Measurements from ENCODE around the gene APOBR. TPM values are rescaled to one million over a fixed set of nuclear protein-coding genes. Genes with fewer than 3 reads are reported as not detected.

The APOBR gene
- total and polyA plus RNA-seq, 11 donors = 0.15 to 4.7 (median 0.79) TPM

DNA sequence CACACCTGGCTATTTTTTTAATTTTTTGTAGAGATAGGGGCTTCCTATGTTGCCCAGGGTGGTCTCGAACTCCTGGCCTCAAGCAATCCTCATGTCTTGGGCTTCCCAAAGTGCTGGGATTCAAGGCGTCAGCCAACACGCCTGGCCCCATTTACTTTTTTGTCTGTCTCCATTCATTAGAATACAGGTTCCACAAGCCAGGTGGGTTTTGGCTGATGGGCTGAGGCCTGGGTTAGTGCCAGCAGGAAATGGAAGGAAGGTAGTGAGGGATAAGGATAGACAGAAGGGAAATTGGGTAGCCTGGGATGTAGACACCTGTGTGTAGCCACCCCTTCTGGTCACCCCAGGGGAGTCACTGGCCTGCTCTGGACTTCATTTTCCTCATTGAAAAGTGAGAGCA lies 16.6 kb downstream of the APOBR start:
- H3K27ac ChIP-seq = no peak overlapping the region
- H3K4me3 ChIP-seq = no peak overlapping the region
- DNase-seq (no peak), ATAC-seq (no peak)
- intact Hi-C loops (cut with DNase I) = no loop called here
- H3K4me1 ChIP-seq = peaks cover 0 to 19% (median 0%) of the 10 kb centered on the region in 12 donors
- TF ChIP-seq, protein P1, sequence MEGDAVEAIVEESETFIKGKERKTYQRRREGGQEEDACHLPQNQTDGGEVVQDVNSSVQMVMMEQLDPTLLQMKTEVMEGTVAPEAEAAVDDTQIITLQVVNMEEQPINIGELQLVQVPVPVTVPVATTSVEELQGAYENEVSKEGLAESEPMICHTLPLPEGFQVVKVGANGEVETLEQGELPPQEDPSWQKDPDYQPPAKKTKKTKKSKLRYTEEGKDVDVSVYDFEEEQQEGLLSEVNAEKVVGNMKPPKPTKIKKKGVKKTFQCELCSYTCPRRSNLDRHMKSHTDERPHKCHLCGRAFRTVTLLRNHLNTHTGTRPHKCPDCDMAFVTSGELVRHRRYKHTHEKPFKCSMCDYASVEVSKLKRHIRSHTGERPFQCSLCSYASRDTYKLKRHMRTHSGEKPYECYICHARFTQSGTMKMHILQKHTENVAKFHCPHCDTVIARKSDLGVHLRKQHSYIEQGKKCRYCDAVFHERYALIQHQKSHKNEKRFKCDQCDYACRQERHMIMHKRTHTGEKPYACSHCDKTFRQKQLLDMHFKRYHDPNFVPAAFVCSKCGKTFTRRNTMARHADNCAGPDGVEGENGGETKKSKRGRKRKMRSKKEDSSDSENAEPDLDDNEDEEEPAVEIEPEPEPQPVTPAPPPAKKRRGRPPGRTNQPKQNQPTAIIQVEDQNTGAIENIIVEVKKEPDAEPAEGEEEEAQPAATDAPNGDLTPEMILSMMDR (IDR thresholded peaks at IDR 0.05) = no peak
- TF ChIP-seq POLR2A (IDR thresholded peaks at IDR 0.05) = no peak
- no peaks in the 10 kb centered on the region for H3K36me3 ChIP-seq
- no peaks in the 10 kb centered on the region for H3K9me3 ChIP-seq
- WGBS, 4 donors = 84 to 94% (median 87%) methylated on average over 3 of the region's 3 CpGs
- H3K27me3 ChIP-seq = peaks cover 0 to 3% (median 0%) of the 10 kb centered on the region in 9 donors

DNA sequence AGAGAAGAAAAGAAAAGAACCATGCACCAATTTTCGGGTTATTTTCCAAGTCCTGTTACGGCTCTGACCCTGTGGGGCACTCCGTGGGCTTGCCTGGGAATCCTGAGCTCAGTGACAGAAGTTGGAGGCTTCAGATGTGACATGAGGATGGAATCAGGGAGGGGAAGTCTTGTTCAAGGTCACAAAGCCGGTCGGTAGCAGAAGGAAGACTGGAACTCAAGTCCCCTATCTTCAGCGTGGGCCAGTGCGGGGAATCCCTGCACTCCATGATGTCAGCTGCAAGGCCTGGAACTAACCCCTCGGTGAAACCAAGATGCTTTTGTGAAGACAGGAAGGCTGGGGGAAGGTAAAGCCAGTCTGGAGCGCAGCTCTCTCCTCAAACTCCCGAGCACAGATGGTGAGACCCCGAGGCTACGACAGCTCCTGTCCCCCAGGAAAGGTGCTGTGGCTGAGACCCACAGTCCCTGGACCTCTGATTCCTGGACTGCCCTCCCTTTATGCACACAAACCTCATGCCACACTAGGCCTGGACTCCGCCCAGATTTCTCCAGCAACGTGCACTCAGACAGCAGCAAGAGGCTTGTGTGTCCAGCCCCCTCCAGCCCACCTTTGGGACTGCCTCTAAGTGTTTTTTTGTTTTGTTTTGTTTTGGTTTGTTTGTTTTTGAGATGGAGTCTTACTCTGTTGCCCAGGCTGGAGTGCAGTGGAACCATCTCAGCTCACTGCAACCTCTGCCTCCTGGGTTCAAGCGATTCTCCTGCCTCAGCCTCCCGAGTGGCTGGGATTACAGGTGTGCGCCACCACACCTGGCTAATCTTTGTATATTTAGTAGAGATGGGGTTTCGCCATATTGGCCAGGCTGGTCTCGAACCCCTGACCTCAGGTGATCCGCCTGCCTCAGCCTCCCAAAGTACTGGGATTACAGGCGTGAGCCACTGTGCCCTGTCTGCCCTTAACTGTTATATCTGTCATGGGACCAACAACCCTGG lies 17.7 kb downstream of the APOBR start:
- DNase-seq (no peak), ATAC-seq (no peak)
- intact Hi-C loops (cut with DNase I) = no loop called here
- H3K36me3 ChIP-seq = no peaks in the 10 kb centered on the region
- H3K27me3 ChIP-seq = peaks cover 0 to 3% (median 0%) of the 10 kb centered on the region in 9 donors
- H3K4me3 ChIP-seq = no peak overlapping the region
- 84 to 89% (median 86%) methylated on average over 21 of the region's 21 CpGs for WGBS, 4 donors
- H3K9me3 ChIP-seq = no peaks in the 10 kb centered on the region
- H3K4me1 ChIP-seq = peaks cover 0 to 14% (median 0%) of the 10 kb centered on the region in 12 donors
- TF ChIP-seq, protein P1 (IDR thresholded peaks at IDR 0.05) = no peak
- TF ChIP-seq POLR2A (IDR thresholded peaks at IDR 0.05) = no peak
- no peak overlapping the region for H3K27ac ChIP-seq

DNA sequence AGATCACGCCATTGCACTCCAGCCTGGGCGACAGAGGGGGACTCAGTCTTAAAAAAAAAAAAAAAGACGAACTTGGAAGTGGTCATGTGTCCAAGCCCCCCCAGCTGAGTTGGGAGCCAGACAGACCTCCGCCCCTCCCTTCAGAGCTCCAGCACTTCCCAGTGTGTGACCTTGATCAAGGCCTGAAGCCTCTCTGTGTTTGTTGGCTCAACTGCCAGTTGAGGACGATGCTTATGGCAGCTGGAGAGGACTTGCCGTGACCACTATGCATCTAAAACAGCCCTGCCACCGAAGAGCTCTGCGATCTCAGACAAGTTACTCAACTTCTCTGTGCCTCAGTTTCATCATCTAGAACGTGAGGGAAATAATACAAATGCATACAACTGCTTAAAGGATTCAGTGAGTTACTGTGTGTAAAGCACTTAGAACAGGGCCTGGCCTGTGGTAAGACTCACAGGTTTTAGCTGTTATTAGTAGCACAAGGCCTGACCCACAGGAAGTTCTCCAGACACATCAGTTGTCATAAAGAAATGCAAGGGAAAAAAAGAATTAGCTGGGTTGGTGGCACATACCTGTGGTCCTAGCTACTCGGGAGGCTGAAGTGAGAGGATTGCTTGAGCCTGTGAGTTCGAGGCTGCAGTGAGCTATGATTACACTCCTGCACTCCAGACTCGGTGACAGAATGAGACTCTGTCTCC lies 19.2 kb downstream of the APOBR start:
- no peak overlapping the region for H3K4me3 ChIP-seq
- WGBS, 4 donors = 79 to 86% (median 82%) methylated on average over 12 of the region's 12 CpGs
- H3K9me3 ChIP-seq = no peaks in the 10 kb centered on the region
- intact Hi-C loops (cut with DNase I) = no loop called here
- no peaks in the 10 kb centered on the region for H3K36me3 ChIP-seq
- no peak overlapping the region for H3K27ac ChIP-seq
- no peaks in the 10 kb centered on the region for H3K4me1 ChIP-seq
- TF ChIP-seq POLR2A (IDR thresholded peaks at IDR 0.05) = no peak
- TF ChIP-seq, protein P1 (IDR thresholded peaks at IDR 0.05) = no peak
- DNase-seq = no peak
- ATAC-seq = no peak
- no peaks in the 10 kb centered on the region for H3K27me3 ChIP-seq

DNA sequence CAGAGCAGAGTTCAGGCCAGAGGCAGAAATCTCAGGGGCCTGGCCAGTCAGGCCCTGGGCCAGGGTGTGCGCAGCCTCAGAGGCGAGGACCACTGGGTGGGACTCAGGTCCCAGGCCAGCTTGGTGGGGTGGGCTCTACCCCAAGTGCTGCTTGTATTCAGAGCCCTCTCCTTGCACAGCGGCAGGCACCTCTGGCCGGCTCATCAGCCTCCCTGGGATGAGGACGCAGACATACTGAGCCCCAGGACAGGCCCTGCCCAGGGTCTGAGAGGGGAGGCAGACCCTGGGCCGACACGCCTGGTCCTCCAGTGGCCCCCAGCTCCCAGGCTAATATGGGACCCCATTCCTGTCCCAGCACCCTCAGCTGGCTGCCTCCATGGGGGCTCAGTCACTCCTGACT lies 19.8 kb downstream of the APOBR start:
- Histone ChIP-seq H3K27ac (no peak overlapping the region), H3K36me3 (no peaks in the 10 kb centered on the region), H3K4me3 (no peak overlapping the region), H3K27me3 (no peaks in the 10 kb centered on the region), H3K4me1 (no peaks in the 10 kb centered on the region), H3K9me3 (no peaks in the 10 kb centered on the region)
- WGBS, 4 donors = 80 to 94% (median 90%) methylated on average over 5 to 7 of the region's 7 CpGs
- DNase-seq (no peak), ATAC-seq (no peak)
- TF ChIP-seq, protein P1 (IDR thresholded peaks at IDR 0.05) = no peak
- intact Hi-C loops (cut with DNase I) = no loop called here
